GM18511 (cell line): ENCODE measurements around the gene NUDCD2.
"Not testable (repeated sequence)": the region's sequence is repeated elsewhere in the genome, so short reads cannot be mapped to it uniquely, and the experiment has no call there.

Source experiments
- ATAC-seq: cut with Tn5 transposase; IDR thresholded peaks from one replicate; pipeline ENCODE4 v1.9.1; 2021; ENCODE audit warnings: mild to moderate bottlenecking, moderate library complexity; ENCODE audit not compliant: unreplicated experiment

Gene NUDCD2

GRCh38 chr5:163473635-163474243 is 13.8 kb upstream of the NUDCD2 start:
- peak; percentile 96 for ATAC-seq

GRCh38 chr5:163467682-163468081 is 7.8 kb upstream of the NUDCD2 start:
- no peak for ATAC-seq

- no peak for ATAC-seq
Measured at GRCh38 chr5:163463063-163463435, 3.1 kb upstream of the NUDCD2 start.

GRCh38 chr5:163460562-163461171 is 765 bp upstream of the NUDCD2 start, which contains the start of gene HMMR:
Gene HMMR (plus strand): TSS chr5:163460632. CDS start chr5:163460693, 61 bp downstream.
- ATAC-seq, result peak; percentile 5

GRCh38 chr5:163459462-163459818 is 462 bp downstream of the NUDCD2 start:
- ATAC-seq, result peak; percentile 15

GRCh38 chr5:163458778-163459385 is 1.0 kb downstream of the NUDCD2 start:
- no peak for ATAC-seq

GRCh38 chr5:163456840-163457239 is 3.1 kb downstream of the NUDCD2 start:
- ATAC-seq, result no peak

GRCh38 chr5:163456029-163456589 is 3.8 kb downstream of the NUDCD2 start:
- no peak for ATAC-seq

- ATAC-seq, result not testable (repeated sequence)
Measured at GRCh38 chr5:163455406-163455805, 4.5 kb downstream of the NUDCD2 start.

GRCh38 chr5:163453705-163454104 is 6.2 kb downstream of the NUDCD2 start:
- no peak for ATAC-seq

- no peak for ATAC-seq
Measured at GRCh38 chr5:163451489-163451888, 8.4 kb downstream of the NUDCD2 start.

GRCh38 chr5:163448491-163448890 is 11.4 kb downstream of the NUDCD2 start:
- ATAC-seq, result no peak

GRCh38 chr5:163447875-163448274 is 12.0 kb downstream of the NUDCD2 start:
- ATAC-seq, result no peak

- no peak for ATAC-seq
Measured at GRCh38 chr5:163447191-163447590, 12.7 kb downstream of the NUDCD2 start.

- no peak for ATAC-seq
Measured at GRCh38 chr5:163445345-163445744, 14.6 kb downstream of the NUDCD2 start.

- no peak for ATAC-seq
Measured at GRCh38 chr5:163444526-163444925, 15.4 kb downstream of the NUDCD2 start.

GRCh38 chr5:163440954-163441353 is 18.9 kb downstream of the NUDCD2 start:
- no peak for ATAC-seq

- no peak for ATAC-seq
Measured at GRCh38 chr5:163439092-163439425, 20.8 kb downstream of the NUDCD2 start.

- peak; percentile 94 for ATAC-seq
Measured at GRCh38 chr5:163437309-163438182, 22.4 kb downstream of the NUDCD2 start, which contains the start of gene CCNG1. Gene CCNG1 (plus strand): TSS chr5:163437595. CDS start chr5:163439257, 1,662 bp downstream.

GRCh38 chr5:163437011-163437308 is 22.9 kb downstream of the NUDCD2 start:
- no peak for ATAC-seq

- ATAC-seq, result no peak
Measured at GRCh38 chr5:163436515-163436914, 23.4 kb downstream of the NUDCD2 start.
